Left renal cortex interstitium (tissue), 4 donors: ENCODE results near the gene SLC15A4. TPM values are rescaled to one million over a fixed set of nuclear protein-coding genes. Genes with fewer than 3 reads are reported as not detected.
"Not testable (repeated sequence)": the region's sequence is repeated elsewhere in the genome, so short reads cannot be mapped to it uniquely, and the experiment has no call there.

Experiments used
- DNase-seq, 4 donors: peaks; one replicate each; pipeline ENCODE4 v3.0.0-alpha.2; 2013; ENCODE audit warnings: low read depth in 4 of 4, low spot score in 2 of 4, missing footprints in 1 of 4
- polyA plus RNA-seq, 4 donors: library from polyadenylated mRNA; unstranded; fragments of 120-200 nt; gene quantifications; one replicate each; pipeline ENCODE4 v1.2.1, GENCODE V29; 2013; ENCODE audit not compliant: insufficient read length in 4 of 4

SLC15A4 gene
- polyA plus RNA-seq, 4 donors, result 26.2 to 35.3 (median 30.6) TPM

DNA sequence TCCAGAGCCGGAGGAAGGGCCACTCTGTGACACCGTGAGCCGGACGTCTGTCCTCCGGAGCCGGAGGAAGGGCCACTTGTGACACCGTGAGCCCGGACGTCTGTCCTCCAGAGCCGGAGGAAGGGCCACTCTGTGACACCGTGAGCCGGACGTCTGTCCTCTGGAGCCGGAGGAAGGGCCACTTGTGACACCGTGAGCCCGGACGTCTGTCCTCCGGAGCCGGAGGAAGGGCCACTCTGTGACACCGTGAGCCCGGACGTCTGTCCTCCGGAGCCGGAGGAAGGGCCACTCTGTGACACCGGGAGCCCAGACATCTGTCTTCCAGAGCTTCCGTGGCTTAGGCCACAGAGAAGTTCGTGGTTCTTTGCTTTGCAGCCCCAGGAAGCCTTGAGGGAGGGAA lies 22.9 kb upstream of the SLC15A4 start:
- DNase-seq, result not testable (repeated sequence)

GRCh38 chr12:128844031-128844635 lies 20.4 kb upstream of the SLC15A4 start:
- no peak for DNase-seq

DNA sequence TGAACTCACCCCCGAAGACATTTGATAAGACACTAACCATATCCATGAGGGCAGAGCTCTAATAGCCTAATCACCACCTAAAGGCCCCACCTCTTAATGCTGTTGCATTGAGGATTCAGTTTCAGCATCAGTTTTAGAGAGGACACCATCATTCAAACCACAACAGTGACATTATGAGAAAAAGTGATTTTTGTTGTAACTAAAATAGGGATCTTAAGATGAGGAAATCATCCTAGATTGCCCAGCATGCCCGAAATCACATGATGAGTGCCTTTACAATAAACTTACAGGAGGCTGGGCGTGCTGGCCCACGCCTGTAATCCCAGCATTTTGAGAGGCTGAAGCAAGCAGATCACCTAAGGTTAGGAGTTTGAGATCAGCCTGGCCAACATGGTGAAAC lies 19.8 kb upstream of the SLC15A4 start:
- DNase-seq, result no peak

DNA sequence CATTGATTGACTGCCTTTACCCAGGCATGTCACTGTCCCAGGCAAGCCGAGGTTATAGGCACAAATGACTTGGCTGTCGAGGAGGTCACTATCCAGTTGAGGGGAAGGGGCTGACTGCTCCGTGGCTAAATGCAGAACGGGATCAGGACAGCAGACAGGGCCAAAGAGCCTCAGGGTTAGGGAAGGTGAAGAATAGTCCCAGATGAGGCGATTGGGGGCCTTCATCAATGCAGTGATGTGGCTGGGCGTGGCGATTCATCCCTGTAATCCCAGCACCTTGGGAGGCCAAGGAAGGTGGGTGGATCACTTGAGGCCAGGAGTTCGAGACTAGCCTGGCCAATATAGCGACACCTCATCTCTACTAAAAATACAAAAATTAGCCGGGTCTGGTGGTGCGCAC lies 18.8 kb upstream of the SLC15A4 start:
- no peak for DNase-seq

- DNase-seq, result no peak
Observed at GRCh38 chr12:128840862-128841468, 17.2 kb upstream of the SLC15A4 start.

DNA sequence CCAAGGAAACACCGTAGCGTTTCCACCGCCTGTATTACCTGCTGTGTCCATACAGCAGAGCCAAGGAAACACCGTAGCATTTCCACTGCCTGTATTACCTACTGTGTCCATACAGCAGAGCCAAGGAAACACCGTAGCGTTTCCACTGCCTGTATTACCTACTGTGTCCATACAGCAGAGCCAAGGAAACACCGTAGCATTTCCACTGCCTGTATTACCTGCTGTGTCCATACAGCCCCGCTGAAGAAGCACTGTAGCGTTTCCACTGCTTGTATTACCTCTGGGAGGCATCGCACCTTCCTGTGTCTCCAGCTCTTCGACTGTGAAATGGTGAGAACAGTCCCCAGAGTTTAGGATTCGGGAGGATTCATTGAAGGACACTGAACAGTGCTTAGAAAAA lies 16.1 kb upstream of the SLC15A4 start:
- not testable (repeated sequence) for DNase-seq

DNA sequence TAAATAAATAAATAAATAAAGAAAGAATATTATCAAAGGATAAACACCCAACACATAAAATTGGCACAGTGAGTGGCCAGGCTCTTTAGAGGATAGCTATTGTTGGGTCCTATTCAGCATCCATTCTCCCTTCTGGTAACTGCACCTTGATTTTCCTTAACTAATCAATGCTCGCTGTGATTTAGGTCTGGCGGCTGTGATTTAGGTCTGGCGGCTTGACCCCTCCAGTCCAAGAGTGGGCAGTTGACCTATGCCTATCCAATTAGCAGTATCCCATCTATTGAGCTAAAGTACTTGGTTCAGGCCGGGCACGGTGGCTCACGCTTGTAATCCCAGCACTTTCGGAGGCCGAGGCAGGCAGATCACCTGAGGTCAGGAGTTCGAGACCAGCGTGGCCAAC lies 9.7 kb upstream of the SLC15A4 start:
- DNase-seq, result no peak

DNA sequence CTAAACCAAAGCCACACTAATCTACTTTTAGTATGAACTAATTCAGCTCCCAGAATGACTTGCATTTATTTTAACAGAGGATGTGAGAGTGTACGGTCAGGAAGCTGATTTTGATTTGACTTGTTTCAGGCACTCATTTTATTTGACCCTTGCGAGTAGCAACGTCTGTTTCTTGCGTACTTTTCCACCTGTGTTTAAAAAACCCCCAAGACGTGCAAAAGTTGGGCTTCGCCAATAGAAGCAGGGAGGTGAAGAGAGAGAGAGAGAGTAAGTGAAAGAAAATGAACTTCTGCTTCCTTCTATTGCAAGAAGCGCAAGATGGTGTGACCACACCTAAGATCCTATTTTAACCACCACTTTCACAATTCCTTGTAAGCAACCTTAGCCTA lies 6.7 kb upstream of the SLC15A4 start:
- no peak for DNase-seq

GRCh38 chr12:128829861-128830504 lies 6.2 kb upstream of the SLC15A4 start:
- DNase-seq, result no peak

- DNase-seq, result no peak
Observed at GRCh38 chr12:128827724-128828123, 4.0 kb upstream of the SLC15A4 start.

GRCh38 chr12:128825835-128826234 lies 2.1 kb upstream of the SLC15A4 start:
- DNase-seq, result no peak

DNA sequence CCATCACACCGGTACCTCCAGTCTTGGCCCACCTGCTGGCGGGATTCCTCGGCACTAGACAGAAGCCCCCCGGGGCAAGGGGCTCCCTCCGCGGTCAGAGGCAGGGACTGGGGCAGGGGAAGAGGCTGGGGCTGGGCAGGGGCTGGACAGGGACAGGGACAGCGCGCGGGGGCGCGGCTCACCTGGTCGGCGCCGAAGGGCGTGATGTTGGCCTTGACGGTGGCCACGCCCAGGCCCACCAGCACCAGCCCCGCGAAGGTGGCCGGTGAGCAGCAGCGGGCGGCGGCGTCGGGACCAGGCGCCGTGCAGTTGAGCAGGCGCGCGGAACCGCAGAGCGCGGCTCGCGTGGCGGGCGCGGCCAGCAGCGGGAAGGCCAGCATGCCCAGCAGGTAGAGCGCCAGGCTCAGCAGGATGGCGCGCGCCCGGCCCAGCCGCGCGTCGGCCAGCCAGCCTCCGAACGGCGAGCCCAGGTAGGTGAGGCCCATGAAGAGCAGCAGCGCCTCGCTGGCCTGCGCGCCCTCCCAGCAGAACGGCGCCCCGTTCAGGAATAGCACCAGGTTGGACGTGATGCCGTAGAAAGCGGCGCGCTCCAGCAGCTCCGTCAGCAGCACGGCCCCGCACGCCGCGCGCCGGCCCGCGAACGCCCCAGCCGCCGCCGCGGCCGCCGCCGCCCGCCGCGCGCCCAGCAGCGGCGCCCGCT lies 392 bp downstream of the SLC15A4 start:
- DNase-seq, result no peak

- DNase-seq, result no peak
Observed at GRCh38 chr12:128820723-128821432, 2.9 kb downstream of the SLC15A4 start.

DNA sequence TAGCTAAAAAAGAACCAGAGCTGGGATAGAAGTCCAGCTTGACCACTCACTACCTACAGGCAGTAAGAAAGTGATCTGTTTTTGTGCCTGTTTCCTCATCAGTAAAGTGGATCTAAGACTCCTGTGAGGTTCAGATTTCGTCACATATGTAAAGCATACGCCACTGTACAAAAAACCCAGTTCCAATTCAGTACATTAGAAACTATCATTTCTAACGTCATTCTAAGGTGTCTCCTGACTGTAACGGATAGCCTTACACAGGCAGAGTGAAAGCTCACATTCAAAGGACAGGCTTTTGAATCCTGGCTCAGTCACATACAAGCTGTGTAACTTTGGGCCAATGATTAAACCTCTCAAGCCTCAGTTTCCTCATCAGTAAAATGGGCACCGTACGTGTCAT lies 3.5 kb downstream of the SLC15A4 start:
- DNase-seq, result no peak

DNA sequence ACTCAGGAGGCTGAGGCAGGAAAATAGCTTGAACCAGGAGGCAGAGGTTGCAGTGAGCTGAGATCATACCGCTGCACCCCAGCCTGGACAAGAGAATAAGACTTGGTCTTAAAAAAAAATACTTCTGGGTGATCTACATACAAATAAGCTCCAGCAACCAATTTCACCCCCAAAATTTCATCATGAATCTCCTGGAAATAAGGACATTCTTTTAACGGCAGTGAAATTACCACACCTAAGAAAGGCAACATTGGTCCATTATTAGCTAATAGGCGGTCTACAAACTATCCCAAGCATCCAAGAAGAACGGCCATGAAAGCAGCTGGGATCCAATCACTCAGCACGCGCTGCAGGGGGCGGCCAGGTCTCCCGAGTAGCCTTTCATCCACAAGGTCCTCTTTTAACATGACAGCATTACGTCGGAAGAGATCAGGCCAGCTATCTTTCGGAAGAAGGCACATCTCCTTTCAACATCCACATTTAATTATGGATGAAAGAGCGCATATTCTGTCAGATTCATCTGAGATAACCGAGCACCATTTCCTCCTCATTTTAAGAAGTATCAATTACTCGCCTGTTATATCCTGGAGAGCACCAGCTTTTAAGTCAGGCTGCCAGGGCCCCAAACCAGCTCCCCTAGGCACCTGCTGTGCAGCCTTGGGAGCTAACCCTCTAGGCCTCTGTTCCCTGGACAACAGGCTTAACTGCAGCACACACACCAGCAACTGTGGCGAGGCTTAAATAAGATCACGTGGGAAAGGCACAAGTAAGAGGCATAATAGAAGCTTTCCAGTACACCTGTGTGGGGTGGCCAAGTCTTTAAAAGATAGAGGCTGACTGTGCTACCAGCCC lies 4.2 kb downstream of the SLC15A4 start:
- DNase-seq, result no peak

DNA sequence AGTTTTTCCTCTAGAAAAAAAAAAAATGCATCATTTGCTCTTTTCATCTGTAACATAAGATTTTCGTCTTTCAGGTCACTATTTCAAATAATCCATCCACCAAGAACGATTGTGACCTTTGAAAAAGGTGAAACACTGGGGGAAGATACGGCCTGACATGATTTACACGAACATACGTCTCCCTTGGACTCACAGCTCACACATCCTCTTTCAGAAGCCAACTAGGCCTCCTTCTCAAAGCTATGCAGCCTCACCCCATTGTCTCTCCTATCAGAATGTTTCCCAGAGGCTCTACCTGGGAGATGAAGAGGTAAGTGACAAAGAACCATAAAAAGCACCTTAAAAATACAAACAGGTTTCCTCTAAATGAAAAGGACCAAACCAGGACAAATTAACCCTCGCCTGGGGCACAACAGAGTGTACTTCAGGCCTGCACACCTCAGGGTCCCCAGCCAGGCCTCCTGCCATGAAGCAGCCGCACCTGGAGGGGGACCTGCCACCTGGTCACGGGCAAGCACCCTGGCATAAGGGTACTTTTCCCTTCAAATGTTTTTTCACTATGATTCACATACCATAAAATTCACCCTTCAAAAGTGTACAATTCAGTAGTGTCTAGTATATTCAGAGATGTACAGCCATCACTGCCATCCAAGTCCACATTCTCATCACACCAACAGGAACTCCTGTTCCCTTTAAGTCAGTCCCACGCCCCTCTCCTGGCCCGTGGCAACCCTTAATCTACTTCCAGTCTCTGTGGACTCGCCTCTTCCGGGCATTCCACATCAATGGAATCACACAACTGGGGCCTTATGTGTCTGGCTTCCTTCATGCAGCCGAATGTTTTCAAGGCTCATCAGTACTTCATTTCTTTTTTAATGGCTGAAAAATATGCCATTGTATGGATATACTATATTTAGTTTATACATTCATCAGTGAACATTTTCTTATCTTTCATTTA lies 5.4 kb downstream of the SLC15A4 start:
- DNase-seq, result no peak

DNA sequence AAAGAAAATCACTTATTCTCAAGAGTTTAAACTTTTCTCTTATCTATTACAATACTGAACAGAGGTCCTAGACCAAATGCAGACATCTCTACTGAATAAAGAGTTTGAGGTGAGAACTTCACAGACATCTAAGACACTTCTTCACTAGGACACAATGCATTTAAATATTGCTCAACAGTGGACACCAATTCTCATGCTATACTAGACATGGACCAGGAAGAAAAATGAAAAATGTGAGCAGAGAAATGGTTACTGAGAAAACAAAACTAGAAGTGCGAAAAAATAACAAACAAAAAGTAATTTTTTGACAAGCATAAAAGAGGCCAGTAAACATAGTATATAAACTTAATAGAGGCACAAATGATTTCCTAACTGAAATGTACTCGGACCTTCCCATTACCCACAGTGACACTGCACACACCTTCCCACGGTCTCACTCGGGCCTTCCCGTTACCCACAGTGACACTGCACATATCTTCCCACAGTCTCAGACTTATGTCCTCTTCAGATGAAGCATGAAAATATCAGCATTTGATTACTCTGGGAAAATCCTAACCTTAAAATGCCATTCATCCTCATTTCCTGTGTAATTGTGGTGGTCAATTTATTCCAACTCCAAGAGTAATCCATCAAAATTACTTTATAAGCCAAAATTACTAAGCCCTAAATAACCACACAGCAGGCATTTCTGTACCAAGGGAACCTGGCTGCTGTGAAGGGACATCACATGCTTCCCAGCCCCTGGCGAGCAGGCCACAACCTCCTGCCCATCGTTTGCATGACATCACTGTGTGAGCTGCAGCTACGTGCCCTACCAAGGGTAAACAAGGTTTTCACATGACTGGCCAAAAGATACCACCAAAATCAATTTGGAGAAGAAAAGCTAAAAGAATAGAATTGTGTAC lies 6.4 kb downstream of the SLC15A4 start:
- no peak for DNase-seq

DNA sequence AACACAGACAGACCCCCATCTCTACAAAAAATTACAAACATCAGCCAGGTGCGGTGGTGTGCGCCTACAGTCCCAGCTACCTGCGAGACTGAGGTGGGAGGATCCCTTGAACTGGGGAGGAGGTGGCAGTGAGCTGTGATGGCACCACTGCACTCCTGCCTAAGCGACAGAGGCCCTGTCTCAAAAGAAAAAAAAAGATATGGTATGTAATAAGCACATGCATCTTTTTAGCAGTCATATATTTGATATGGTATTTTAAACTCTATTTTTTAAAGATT lies 7.2 kb downstream of the SLC15A4 start:
- no peak for DNase-seq
